NCI-H1436 treated with DMSO at 0.1 percent for 48 hours (cell line): ENCODE results near the gene XYLT1.

Experiments
- DNase-seq: peaks from one replicate; lab custom pipeline; 2025; lab: John Stamatoyannopoulos, UW

Gene XYLT1

GRCh38 chr16:17357307-17358062 lies 113.3 kb downstream of the XYLT1 start:
- DNase-seq: no peak

- no peak for DNase-seq
Observed at GRCh38 chr16:17356243-17356933, 114.4 kb downstream of the XYLT1 start.

- no peak for DNase-seq
Observed at GRCh38 chr16:17354685-17355084, 116.1 kb downstream of the XYLT1 start.

- DNase-seq: no peak
Observed at GRCh38 chr16:17354141-17354601, 116.6 kb downstream of the XYLT1 start.

GRCh38 chr16:17353561-17353960 lies 117.2 kb downstream of the XYLT1 start:
- no peak for DNase-seq

GRCh38 chr16:17351441-17352035 lies 119.2 kb downstream of the XYLT1 start:
- no peak for DNase-seq

- DNase-seq: no peak
Observed at GRCh38 chr16:17350207-17350606, 120.6 kb downstream of the XYLT1 start.

GRCh38 chr16:17348826-17349225 lies 121.9 kb downstream of the XYLT1 start:
- no peak for DNase-seq

GRCh38 chr16:17348042-17348783 lies 122.5 kb downstream of the XYLT1 start:
- no peak for DNase-seq

- no peak for DNase-seq
Observed at GRCh38 chr16:17347624-17348023, 123.1 kb downstream of the XYLT1 start.

GRCh38 chr16:17346621-17347569 lies 123.9 kb downstream of the XYLT1 start:
- no peak for DNase-seq

- DNase-seq: no peak
Observed at GRCh38 chr16:17345043-17345442, 125.7 kb downstream of the XYLT1 start.

- no peak for DNase-seq
Observed at GRCh38 chr16:17343728-17344127, 127.0 kb downstream of the XYLT1 start.

GRCh38 chr16:17343028-17343427 lies 127.7 kb downstream of the XYLT1 start:
- no peak for DNase-seq

GRCh38 chr16:17342031-17342430 lies 128.7 kb downstream of the XYLT1 start:
- no peak for DNase-seq

GRCh38 chr16:17340804-17341203 lies 130.0 kb downstream of the XYLT1 start:
- DNase-seq: no peak

GRCh38 chr16:17339764-17340541 lies 130.8 kb downstream of the XYLT1 start:
- DNase-seq: no peak

- DNase-seq: no peak
Observed at GRCh38 chr16:17338244-17338643, 132.5 kb downstream of the XYLT1 start.

- DNase-seq: no peak
Observed at GRCh38 chr16:17336530-17336900, 134.2 kb downstream of the XYLT1 start.

- no peak for DNase-seq
Observed at GRCh38 chr16:17335826-17336529, 134.8 kb downstream of the XYLT1 start.
